GM21367 (cell line): Measurements from ENCODE around the gene RINT1.
"Not testable (repeated sequence)": the region's sequence is repeated elsewhere in the genome, so short reads cannot be mapped to it uniquely, and the experiment has no call there.

Source experiments
- ATAC-seq: cut with Tn5 transposase; IDR thresholded peaks from one replicate; pipeline ENCODE4 v1.9.1; 2021; ENCODE audit not compliant: unreplicated experiment

The RINT1 gene

DNA sequence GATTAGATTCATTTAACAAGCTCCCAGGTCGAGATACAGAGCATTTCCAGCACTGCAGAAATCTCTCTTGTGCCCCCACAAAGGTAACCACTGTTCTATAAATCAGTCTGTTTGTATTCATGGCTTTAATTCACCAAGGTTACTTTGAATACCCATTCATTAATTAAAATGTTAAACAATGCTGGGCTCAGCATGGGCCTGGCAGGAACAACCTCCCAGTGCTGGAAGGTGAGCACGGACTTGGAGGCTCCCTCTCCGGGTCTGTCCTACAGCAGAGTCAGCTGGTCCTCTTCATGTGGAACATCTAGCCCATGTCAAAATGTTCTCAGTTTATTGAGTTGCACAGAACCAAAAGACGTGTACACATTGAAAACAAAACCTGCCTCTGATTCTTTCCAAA, 64.9 kb downstream of the RINT1 start:
- ATAC-seq = no peak

GRCh38 chr7:105599080-105599479, 67.1 kb downstream of the RINT1 start:
- not testable (repeated sequence) for ATAC-seq

DNA sequence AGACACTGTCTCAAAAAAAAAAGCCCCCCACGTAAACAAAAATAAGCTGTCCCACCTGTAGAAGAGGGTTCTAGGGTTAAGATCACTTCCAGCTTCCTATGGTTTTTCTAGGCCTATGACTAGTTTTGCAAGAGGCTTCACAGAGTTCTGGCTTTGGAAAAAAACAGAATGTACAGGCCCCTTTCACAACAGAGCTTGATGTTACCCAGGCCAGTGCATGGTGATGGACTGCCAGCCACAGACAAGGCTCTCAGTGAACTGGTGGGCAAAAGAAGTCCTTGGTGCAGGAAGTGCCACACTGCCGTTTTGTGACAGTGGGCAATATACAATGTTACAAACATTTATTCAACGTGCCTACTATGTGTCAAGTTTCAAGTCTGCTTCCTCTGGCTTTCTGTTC, 67.5 kb downstream of the RINT1 start:
- ATAC-seq = no peak

GRCh38 chr7:105600720-105601550, 68.9 kb downstream of the RINT1 start:
- ATAC-seq = no peak

DNA sequence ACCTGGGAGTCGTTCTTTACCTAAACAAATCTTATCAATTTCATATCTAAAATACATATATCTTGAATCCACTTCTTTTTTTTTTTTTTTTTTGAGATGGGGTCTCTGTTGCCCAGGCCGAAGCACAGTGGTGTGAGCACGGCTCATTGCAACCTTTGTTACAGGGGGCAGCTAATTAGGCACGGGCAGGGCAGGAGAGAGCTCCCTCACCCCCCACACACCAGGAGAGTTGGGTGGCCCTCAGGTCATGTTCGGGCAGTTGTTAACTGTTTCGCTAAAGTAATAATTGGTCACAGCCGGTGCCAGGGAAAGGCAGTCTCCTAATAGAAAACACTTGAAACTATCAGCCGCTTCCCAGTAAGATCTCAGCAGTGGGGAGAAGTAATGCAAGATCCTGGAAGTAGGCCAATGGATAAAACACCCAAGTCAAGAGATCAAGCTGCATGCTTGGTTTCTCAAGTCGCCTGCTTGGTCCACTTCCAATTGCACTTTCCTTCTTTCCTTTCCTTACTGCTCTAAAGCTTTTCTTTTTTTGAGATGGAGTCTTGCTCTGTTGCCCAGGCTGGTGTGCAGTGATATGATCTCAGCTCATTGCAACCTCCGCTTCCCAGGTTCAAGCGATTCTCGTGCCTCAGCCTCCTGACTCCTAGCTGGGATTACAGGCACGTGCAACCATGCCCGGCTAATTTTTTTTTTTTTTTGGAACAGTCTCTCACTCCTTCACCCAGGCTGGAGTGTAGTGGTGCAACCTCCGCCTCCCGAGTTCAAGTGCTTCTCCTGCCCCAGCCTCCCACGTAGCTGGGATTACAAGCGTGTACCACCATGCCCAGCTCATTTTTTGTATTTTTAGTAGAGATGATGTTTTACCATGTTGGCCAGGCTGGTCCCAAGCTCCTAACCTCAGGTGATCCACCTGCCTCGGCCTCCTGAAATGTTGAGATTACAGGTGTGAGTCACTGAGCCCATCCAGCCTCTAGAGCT, 70.6 kb downstream of the RINT1 start:
- no peak for ATAC-seq

- ATAC-seq = no peak
Measured at GRCh38 chr7:105610165-105610930, 78.3 kb downstream of the RINT1 start.

DNA sequence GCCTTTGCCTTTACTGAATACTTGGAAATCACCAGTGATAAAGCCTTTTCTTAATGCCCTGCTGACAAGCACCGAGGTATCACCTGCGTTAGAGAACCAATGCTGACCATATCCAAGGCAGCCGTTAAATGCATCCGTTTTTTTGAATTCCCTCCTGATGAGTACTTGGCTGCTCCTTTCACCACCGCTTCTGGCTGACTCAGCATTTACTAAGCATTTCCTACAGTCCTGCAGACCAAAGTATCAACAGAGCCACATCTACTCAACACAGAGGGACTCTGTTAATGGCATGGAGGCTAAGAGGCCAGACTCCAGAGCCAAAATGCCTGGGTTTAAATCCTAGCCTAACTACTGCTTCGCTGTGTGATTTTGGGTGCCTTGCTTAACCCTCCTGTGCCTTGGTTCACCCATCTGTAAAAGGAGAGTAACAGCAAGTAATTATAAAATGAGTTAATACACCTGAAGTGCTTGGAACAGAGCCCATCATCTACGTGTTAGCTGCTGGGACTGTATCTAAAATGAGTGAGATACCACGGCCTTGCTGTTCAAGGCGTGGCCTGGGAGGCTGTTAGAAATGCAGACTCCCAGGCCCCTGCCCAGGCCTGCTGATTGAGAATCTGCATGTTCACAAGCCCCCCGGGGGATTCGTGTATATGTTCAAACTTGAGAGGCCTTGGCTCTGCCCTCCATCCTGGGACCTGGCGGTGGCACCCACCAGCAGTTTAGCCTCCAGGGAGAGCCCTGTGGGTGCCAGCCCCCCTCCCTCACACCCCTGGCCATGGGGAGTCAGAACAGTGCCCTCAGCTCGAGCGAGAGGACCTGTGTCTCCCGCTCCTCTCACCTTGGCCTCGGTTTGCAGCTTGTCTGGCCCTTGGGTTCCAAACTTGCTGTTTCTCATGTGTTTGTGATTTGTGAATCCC, 80.1 kb downstream of the RINT1 start:
- ATAC-seq = no peak

DNA sequence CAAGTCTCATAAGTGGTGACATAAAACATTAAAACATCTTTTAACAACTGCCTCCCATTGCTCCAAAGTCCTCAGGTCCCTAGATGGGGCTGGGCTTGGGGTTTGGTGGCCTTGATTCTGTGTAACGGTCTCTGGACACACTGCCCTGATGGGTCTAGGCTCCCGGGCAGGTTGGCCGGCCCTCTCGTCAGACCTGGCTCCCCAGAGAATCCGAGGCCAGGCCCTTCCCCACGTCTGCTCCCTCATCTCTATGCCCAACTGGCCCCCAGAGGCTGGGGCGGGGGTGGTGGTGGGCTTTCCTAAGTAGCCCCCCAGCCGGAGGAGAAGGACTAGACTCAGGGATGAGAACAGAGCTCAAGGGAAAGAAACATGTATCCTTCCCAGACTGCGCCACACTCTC, 80.8 kb downstream of the RINT1 start:
- ATAC-seq = no peak

DNA sequence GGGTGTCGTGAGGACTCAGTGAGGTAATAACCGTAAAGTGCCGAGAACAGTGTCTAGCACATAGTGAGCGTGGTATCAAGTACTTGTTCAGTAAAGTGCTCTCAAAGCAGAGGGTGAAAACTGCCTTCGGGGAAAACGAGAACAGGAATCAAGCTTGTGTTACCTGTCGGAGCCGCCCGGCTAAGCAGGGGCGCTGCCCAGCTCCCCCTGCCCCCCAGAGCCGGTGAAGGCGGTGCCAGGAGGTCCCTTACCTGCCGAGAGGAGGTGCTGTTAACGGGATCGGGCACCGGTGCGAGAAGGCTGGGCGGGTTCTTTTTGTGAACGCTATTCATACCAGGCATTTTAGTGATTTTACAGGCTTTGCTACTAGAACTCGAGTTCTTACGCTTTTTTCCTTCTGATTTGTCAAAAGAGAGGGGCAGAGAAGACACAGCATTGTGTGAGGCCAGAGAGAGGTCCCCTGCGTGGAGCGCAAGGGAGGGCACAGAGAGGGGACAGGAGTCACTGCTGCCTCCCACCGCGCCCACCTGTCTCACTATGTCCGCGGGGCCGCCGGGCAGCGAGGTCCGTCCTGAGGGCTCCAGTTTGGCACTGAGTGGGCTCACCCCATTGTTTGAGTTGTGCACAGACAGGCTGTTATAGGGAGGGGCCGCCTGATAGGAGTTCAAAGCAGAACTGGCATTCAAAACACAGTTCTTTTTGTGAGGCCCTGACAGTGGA, 81.8 kb downstream of the RINT1 start:
- no peak for ATAC-seq

GRCh38 chr7:105614341-105614840, 82.4 kb downstream of the RINT1 start:
- ATAC-seq = no peak
